ENCODE results near the gene C4orf33. TPM values are rescaled to one million over a fixed set of nuclear protein-coding genes. Genes with fewer than 3 reads are reported as not detected.
"Not testable (repeated sequence)": the region's sequence is repeated elsewhere in the genome, so short reads cannot be mapped to it uniquely, and the experiment has no call there.

C4orf33 gene
- polyA plus RNA-seq, 4 donors = 12.5 to 17.7 (median 14.8) TPM

- no peak for DNase-seq (ENCODE audit: low read depth in 4 of 4, low spot score in 3 of 4)
Observed at GRCh38 chr4:129117705-129118104, 21.8 kb downstream of the C4orf33 start.

DNA sequence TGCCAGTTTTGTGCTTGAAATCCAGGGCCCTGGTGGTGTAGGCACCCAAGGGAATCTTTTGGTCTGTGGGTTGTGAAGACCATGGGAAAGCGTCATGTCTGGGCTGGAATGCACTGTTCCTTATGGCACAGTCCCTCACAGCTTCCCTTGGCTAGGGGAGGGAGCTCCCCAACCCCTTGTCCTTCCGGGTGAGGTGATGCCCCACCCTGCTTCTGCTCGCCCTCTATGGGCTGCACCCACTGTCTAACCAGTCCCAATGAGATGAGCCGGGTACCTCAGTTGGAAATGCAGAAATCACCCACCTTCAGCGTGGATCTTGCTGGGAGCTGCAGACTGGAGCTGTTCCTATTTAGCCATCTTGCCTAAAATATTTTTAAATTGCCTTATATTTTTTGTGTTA lies 30.7 kb downstream of the C4orf33 start:
- DNase-seq (ENCODE audit: low read depth in 4 of 4, low spot score in 3 of 4) = not testable (repeated sequence)

DNA sequence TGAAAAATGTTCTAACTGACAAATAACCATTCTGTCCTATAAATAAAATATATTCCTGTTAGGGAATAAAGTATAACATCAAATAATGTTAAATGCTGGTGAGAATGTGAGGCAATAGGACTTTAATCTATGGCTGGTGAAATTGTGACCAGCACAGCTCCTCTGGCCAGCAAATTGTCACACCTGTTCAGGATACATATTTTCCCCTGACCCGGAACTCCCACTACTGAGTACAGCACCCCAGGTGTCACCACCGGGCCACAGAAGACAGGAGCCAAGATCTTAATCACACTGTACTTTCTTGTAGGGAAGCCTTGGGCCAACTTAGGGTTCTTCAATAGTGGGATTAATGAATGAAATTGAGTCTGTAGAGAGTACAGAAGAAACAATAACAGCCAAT lies 33.2 kb downstream of the C4orf33 start:
- no peak for DNase-seq (ENCODE audit: low read depth in 4 of 4, low spot score in 3 of 4)

GRCh38 chr4:129131343-129131742 lies 35.4 kb downstream of the C4orf33 start:
- no peak for DNase-seq (ENCODE audit: low read depth in 4 of 4, low spot score in 3 of 4)

GRCh38 chr4:129136433-129136832 lies 40.5 kb downstream of the C4orf33 start:
- DNase-seq (ENCODE audit: low read depth in 4 of 4, low spot score in 3 of 4) = no peak

DNA sequence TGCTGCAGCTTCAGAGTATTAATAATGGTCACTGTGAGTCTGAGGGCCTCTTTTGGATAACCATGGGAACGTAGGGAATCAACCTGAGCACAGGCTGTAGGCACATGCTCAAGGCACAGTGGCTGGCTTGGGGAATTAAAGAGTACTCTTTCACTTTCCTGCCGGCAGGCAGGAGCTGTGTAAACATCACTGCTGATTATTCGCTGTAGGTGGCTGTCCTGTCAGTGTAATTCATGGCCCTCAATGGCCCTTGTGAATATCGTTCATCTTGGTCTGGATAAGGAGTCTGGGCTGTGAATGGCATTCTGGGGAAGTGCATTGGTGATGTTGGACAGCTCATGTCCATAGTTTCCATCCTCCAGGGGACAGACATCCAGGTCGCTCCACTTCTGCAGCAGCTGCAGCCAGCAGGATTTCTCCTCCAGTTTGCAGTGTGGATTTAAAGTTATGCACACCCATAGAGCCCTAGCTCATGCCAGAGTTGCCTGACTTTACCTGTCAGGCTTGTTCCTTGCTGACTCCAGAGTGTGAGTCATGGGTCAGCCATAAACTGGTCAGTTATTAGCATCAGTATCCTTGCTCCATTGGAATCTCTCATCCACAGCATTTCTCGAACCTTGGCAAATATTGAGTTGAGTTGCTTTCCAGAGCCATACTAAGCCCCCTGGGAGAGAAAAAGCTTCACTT lies 43.0 kb downstream of the C4orf33 start:
- DNase-seq (ENCODE audit: low read depth in 4 of 4, low spot score in 3 of 4) = no peak

- DNase-seq (ENCODE audit: low read depth in 4 of 4, low spot score in 3 of 4) = no peak
Observed at GRCh38 chr4:129140521-129140920, 44.6 kb downstream of the C4orf33 start.

- no peak for DNase-seq (ENCODE audit: low read depth in 4 of 4, low spot score in 3 of 4)
Observed at GRCh38 chr4:129143359-129143758, 47.4 kb downstream of the C4orf33 start.

DNA sequence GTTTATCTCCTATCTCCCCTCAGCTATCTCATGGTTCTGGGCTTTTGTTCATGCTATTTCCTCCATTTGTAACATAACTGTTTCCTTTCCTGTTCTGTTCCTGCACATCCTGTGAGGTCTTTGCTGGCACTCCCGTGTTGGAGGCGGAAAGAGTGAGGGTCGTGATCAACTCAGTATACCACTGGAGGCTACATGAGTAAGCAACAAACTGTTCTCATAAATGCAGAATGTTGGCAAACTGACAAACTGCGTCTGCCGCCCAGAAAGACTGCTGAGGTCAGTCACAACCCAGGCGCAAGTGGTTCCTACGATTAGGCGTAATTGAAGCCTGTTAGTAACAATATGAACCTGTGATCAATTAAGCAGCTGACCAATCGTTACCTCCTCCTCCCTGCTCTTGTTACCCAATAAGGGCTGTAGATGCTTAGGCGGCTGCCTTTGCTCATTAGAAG lies 48.8 kb downstream of the C4orf33 start:
- DNase-seq (ENCODE audit: low read depth in 4 of 4, low spot score in 3 of 4) = no peak

DNA sequence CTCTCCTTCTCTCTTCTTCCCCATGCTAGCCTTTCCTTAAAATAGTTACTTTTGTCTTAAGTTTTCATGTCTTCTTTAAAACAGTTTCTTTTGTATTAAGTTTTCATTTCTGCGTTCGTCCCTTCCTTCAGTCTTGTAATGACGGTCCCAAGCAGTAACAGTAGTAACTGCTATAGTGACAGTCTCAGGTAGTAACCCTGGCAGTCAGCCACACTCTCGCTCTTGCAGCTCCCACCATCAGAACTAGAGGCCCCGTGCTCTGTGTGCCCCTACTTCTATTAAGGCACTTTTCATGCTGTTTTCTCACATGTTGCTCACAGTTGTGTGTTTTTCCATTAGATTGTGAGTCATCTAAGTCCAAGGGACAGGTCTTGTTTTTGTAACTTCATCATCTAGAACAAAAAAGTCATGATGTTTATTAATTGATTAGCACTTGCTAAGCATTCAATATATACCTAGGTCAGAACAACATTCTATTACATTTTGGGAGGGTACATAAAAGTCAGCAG lies 49.3 kb downstream of the C4orf33 start:
- no peak for DNase-seq (ENCODE audit: low read depth in 4 of 4, low spot score in 3 of 4)

DNA sequence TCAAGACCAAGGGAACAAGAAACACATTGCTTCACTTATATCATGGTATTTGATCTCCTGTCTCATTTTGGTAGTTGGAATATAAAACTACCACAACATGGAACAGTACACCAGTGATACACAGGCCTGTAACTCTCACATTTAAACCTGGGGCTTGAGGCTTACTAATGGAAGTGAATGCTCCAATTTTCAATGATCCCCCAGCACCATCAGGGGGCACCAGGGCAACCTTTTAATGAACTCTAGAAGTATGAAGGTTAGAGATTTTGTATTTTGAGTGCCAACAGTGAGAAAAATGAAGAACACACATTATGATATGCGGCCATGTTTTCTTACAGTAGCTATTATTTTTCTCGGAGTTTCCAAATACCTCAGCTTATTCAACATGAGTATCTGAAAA lies 50.7 kb downstream of the C4orf33 start:
- DNase-seq (ENCODE audit: low read depth in 4 of 4, low spot score in 3 of 4) = no peak

DNA sequence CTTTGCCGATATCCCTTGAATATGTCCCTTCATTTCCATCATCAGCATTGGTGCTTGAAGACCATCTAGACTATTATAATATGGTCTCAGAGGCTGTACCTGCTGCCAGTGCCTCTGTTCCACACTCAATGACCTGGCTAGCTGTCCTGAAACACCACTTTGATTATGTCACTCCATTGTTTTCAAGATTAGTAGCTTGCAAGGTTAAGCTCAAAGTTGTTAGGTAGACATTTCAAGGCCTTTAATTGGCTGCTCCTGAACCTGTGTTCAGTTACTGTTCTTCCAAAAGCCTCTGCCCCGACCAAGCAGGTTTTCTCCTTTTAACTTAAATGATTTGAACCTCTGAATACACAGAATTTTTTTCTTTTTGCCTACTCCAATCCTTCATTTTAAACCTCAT lies 52.9 kb downstream of the C4orf33 start:
- no peak for DNase-seq (ENCODE audit: low read depth in 4 of 4, low spot score in 3 of 4)

GRCh38 chr4:129149906-129150305 lies 54.0 kb downstream of the C4orf33 start:
- no peak for DNase-seq (ENCODE audit: low read depth in 4 of 4, low spot score in 3 of 4)

DNA sequence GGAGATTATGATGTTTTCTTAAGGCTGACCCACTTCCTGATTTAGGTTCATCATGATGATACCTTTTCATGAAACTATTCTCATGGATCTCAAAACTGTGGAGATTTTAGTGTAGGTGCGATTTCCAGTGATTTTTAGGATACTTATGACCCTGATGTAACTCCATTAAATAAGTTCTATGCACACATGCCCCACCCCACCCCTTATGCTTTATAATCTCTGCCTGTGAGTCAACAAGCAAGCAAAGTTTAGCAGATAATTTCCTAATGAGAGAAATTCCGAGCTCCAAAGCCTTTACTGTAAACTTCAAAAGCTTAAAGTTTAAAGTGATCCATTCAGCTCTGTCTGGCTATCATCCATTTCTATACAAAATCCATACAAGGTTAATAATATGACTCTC lies 56.4 kb downstream of the C4orf33 start:
- DNase-seq (ENCODE audit: low read depth in 4 of 4, low spot score in 3 of 4) = no peak

GRCh38 chr4:129153700-129154099 lies 57.7 kb downstream of the C4orf33 start:
- no peak for DNase-seq (ENCODE audit: low read depth in 4 of 4, low spot score in 3 of 4)

DNA sequence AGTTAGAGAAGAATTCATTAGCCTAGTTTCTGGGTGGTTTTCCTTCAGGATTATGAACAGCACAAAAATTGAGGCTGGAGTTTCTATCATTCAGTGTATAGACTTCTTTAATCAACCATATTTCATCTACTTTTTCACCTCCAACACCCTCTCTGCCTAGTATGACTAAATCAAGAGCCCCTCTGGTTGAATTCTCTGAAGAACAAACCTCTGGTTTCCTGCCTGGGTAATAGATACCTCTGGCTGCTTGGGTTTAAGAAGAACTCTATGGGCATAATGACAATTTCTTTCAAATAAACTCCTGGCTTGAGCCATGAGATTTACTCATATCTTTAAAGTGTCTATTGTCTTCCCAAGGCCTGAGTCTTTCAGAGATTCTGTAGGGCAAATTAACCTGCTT lies 66.5 kb downstream of the C4orf33 start:
- no peak for DNase-seq (ENCODE audit: low read depth in 4 of 4, low spot score in 3 of 4)

- DNase-seq (ENCODE audit: low read depth in 4 of 4, low spot score in 3 of 4) = no peak
Observed at GRCh38 chr4:129163427-129163826, 67.5 kb downstream of the C4orf33 start.

- DNase-seq (ENCODE audit: low read depth in 4 of 4, low spot score in 3 of 4) = no peak
Observed at GRCh38 chr4:129164243-129164642, 68.3 kb downstream of the C4orf33 start.

Other genes with a start within 250 kb of the C4orf33 start
- gene SCLT1, start 2.6 kb upstream of the C4orf33 start, polyA plus RNA-seq (ENCODE audit: insufficient read length in 4 of 4) = 10 to 100 TPM; 14.9 to 18.2 (median 16.7) TPM

All from right renal pelvis (tissue), 4 donors.